Measurements from ENCODE around the gene URB2. TPM values are rescaled to one million over a fixed set of nuclear protein-coding genes. Genes with fewer than 3 reads are reported as not detected.

URB2 gene
- total RNA-seq, 2 donors from 2014 or later, result 18.6 to 20.3 TPM

- Mint-ChIP-seq H3K9me3 (no peaks in the 10 kb centered on the region), H3K4me3 (no peak overlapping the region), H3K4me1 (no peaks in the 10 kb centered on the region), H3K27ac (no peak overlapping the region), H3K36me3 (ENCODE audit: low read depth) (peaks cover 3% of the 10 kb centered on the region), H3K27me3 (ENCODE audit: insufficient read depth) (no peaks in the 10 kb centered on the region)
- no peak overlapping the region for H3K4me3 ChIP-seq (ENCODE audit: low read length)
- no peak for TF ChIP-seq CTCF (conservative IDR thresholded peaks at IDR 0.05)
- no peaks in the 10 kb centered on the region for H3K9me3 ChIP-seq (ENCODE audit: control insufficient read depth, low read length)
- no peak overlapping the region for H3K27ac ChIP-seq (ENCODE audit: low read depth, low read length)
- WGBS, 2 experiments (ENCODE audit: insufficient coverage in 1 of 2, insufficient read length in 1 of 2), result 90% methylated on average over 5 of the region's 5 CpGs; no CpG with 5 or more reads in 1 of the 2 experiments
- no peaks in the 10 kb centered on the region for H3K4me1 ChIP-seq (ENCODE audit: control insufficient read depth, insufficient read depth, low read length)
- H3K36me3 ChIP-seq (ENCODE audit: control insufficient read depth, insufficient read depth, low read length), result no peaks in the 10 kb centered on the region
- no peaks in the 10 kb centered on the region for H3K27me3 ChIP-seq (ENCODE audit: control insufficient read depth, insufficient read depth, low read length, poor library complexity, severe bottlenecking)
- no peak for DNase-seq
- H3K9ac ChIP-seq (ENCODE audit: extremely low read depth, low read length, poor library complexity, severe bottlenecking), result no peak overlapping the region
Observed at GRCh38 chr1:229671310-229671709, 45.3 kb downstream of the URB2 start.

- H3K36me3 ChIP-seq (ENCODE audit: control insufficient read depth, insufficient read depth, low read length), result no peaks in the 10 kb centered on the region
- no peaks in the 10 kb centered on the region for H3K9me3 Mint-ChIP-seq
Observed at GRCh38 chr1:229672246-229672645, 46.2 kb downstream of the URB2 start.

GRCh38 chr1:229674042-229674441 lies 48.0 kb downstream of the URB2 start:
- Histone ChIP-seq H3K4me1 (ENCODE audit: control insufficient read depth, insufficient read depth, low read length) (no peaks in the 10 kb centered on the region), H3K9me3 (ENCODE audit: control insufficient read depth, low read length) (no peaks in the 10 kb centered on the region), H3K27me3 (ENCODE audit: control insufficient read depth, insufficient read depth, low read length, poor library complexity, severe bottlenecking) (no peaks in the 10 kb centered on the region), H3K36me3 (ENCODE audit: control insufficient read depth, insufficient read depth, low read length) (no peaks in the 10 kb centered on the region), H3K9ac (ENCODE audit: extremely low read depth, low read length, poor library complexity, severe bottlenecking) (no peak overlapping the region), H3K4me3 (ENCODE audit: low read length) (no peak overlapping the region), H3K27ac (ENCODE audit: low read depth, low read length) (no peak overlapping the region)
- no peak overlapping the region for H3K4me3 Mint-ChIP-seq
- no peaks in the 10 kb centered on the region for H3K4me1 Mint-ChIP-seq
- no peaks in the 10 kb centered on the region for H3K36me3 Mint-ChIP-seq (ENCODE audit: low read depth)
- no peak overlapping the region for H3K27ac Mint-ChIP-seq
- no peaks in the 10 kb centered on the region for H3K27me3 Mint-ChIP-seq (ENCODE audit: insufficient read depth)
- no peak for TF ChIP-seq CTCF (conservative IDR thresholded peaks at IDR 0.05)
- no peak for DNase-seq
- WGBS, 2 experiments (ENCODE audit: insufficient coverage in 1 of 2, insufficient read length in 1 of 2), result 89 to 100% methylated on average over 2 to 4 of the region's 5 CpGs
- H3K9me3 Mint-ChIP-seq, result no peaks in the 10 kb centered on the region

More at GRCh38 chr1:229672246-229672645, 46.2 kb downstream of the URB2 start:
- no peaks in the 10 kb centered on the region for H3K9me3 ChIP-seq (ENCODE audit: control insufficient read depth, low read length)
- H3K36me3 Mint-ChIP-seq (ENCODE audit: low read depth), result peaks cover 3% of the 10 kb centered on the region
- H3K4me1 Mint-ChIP-seq, result no peaks in the 10 kb centered on the region
- WGBS, 2 experiments (ENCODE audit: insufficient coverage in 1 of 2, insufficient read length in 1 of 2), result 93 to 94% methylated on average over 2 of the region's 2 CpGs
- H3K4me1 ChIP-seq (ENCODE audit: control insufficient read depth, insufficient read depth, low read length), result no peaks in the 10 kb centered on the region
- DNase-seq, result no peak
- H3K4me3 Mint-ChIP-seq, result no peak overlapping the region
- H3K27me3 ChIP-seq (ENCODE audit: control insufficient read depth, insufficient read depth, low read length, poor library complexity, severe bottlenecking), result no peaks in the 10 kb centered on the region
- H3K27me3 Mint-ChIP-seq (ENCODE audit: insufficient read depth), result no peaks in the 10 kb centered on the region
- no peak overlapping the region for H3K9ac ChIP-seq (ENCODE audit: extremely low read depth, low read length, poor library complexity, severe bottlenecking)
- no peak overlapping the region for H3K27ac ChIP-seq (ENCODE audit: low read depth, low read length)
- TF ChIP-seq CTCF (conservative IDR thresholded peaks at IDR 0.05), result no peak
- no peak overlapping the region for H3K27ac Mint-ChIP-seq
- H3K4me3 ChIP-seq (ENCODE audit: low read length), result no peak overlapping the region

Data from endodermal cell (in vitro differentiated cells).